ENCODE measurements around the gene WNT3. TPM values are rescaled to one million over a fixed set of nuclear protein-coding genes. Genes with fewer than 3 reads are reported as not detected.
"Not testable (repeated sequence)": the region's sequence is repeated elsewhere in the genome, so short reads cannot be mapped to it uniquely, and the experiment has no call there.

The WNT3 gene
- total RNA-seq, 1 donor = 0.63 TPM

DNA sequence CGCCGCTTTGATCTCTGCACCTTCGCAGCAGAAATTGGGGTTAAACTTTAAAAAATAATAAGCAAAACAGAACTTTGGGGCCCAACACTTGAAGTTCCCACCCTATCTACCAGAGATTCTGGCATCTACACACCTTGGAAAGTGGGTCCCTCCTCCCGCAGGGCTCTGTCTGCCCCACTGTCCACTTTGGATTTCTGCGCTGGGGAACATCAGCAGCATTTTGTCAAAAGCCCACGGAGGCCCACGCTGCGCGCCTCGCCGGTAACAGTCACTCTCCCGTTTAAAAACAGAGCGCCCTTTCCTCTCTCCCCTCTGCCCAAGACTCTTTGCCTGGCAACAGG lies 32.2 kb upstream of the WNT3 start:
- no peak for DNase-seq (ENCODE audit: low read depth)
- TF ChIP-seq, protein P1, sequence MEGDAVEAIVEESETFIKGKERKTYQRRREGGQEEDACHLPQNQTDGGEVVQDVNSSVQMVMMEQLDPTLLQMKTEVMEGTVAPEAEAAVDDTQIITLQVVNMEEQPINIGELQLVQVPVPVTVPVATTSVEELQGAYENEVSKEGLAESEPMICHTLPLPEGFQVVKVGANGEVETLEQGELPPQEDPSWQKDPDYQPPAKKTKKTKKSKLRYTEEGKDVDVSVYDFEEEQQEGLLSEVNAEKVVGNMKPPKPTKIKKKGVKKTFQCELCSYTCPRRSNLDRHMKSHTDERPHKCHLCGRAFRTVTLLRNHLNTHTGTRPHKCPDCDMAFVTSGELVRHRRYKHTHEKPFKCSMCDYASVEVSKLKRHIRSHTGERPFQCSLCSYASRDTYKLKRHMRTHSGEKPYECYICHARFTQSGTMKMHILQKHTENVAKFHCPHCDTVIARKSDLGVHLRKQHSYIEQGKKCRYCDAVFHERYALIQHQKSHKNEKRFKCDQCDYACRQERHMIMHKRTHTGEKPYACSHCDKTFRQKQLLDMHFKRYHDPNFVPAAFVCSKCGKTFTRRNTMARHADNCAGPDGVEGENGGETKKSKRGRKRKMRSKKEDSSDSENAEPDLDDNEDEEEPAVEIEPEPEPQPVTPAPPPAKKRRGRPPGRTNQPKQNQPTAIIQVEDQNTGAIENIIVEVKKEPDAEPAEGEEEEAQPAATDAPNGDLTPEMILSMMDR (IDR thresholded peaks at IDR 0.05; ENCODE audit: insufficient read depth, low read length) = no peak
- H3K4me3 ChIP-seq (ENCODE audit: low read depth, low read length) = no peak overlapping the region

DNA sequence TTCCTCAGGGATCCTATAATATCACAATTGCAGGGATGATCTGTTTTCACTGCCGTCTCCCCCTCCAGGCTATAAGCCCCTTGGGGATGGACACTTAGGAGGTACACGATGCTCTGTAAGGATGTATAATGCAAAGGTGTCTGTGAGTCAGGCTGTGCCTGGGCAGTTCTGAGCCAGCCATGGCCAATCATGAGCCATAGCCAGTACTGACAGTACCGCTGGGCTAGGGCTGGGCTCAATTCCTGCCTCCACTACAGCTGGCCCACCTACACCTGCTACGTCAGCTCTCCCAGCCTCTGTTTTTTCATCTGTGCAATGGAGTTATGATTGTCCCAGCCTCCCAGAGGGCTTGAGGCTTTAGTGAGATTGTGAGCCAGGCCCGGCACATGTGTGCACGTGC lies 30.0 kb upstream of the WNT3 start:
- no peak for DNase-seq (ENCODE audit: low read depth)
- TF ChIP-seq, protein P1 (IDR thresholded peaks at IDR 0.05; ENCODE audit: insufficient read depth, low read length) = no peak
- H3K4me3 ChIP-seq (ENCODE audit: low read depth, low read length) = no peak overlapping the region

DNA sequence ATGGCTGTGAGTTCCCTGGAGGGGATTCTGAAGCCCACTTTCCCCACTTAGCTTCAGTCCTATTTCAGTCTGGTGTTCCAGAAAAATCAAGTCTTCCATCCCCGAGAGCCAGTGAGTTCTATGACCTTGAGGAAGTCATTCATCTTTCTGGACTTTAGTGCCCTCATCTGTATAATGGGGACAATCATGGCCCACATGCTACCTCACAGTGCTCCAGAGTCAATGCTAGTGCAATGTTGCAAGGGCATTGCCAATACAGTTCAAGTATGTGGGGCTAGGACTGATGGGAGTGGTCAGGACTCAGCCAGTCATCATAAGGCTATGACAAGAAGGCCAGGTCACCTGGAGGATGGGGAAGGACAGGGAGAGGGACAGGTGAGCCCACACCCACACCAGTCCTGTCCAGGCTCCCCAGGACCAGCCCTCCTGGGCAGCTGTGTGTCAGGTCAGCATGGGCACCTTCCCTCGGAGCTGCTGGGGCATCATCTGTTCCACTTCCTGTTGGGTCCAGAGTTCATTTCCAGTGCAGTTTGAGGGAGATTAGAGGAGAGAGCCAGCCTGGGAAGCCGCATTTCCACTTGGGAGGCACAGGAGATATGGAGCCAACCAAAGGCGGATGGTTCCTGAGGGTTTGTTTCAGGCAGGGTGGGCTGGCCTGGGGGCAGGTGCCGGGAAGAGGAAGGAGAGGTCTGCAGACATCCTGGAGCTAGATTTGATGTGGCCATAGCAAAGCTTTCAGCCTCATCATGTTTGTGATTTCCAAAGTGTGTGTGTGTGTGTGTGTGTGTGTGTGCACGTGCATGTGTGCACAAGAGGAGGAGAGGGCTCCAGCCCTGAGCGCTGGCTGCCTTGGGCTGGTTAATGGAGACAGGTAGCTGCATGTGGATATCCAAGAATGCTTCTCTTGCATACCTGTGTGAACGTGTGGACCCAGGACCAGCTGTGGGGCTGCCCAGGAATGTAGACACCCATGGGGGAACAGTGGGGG lies 29.0 kb upstream of the WNT3 start:
- no peak overlapping the region for H3K4me3 ChIP-seq (ENCODE audit: low read depth, low read length)
- TF ChIP-seq, protein P1 (IDR thresholded peaks at IDR 0.05; ENCODE audit: insufficient read depth, low read length) = no peak
- DNase-seq (ENCODE audit: low read depth) = no peak

DNA sequence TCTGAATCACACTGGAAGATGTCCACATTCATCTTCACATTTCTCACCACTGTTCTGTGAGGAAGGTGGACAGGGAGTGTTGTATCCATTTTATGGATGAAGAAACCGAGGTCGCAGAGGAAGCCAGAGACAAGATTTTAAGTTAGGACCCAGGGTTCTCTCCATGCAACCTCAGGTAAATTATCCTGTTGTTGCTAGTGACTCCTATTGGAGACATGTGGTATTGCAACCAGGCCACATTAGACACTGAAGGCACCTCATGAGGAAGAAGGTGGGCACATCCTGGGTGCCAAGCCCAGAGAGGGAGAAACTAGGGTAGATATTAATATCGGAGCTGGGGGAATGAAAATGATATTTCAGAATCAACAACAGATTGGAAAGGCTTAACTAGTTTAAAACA lies 24.3 kb upstream of the WNT3 start:
- DNase-seq (ENCODE audit: low read depth) = no peak
- TF ChIP-seq, protein P1 (IDR thresholded peaks at IDR 0.05; ENCODE audit: insufficient read depth, low read length) = peak; percentile 68
- H3K4me3 ChIP-seq (ENCODE audit: low read depth, low read length) = no peak overlapping the region

DNA sequence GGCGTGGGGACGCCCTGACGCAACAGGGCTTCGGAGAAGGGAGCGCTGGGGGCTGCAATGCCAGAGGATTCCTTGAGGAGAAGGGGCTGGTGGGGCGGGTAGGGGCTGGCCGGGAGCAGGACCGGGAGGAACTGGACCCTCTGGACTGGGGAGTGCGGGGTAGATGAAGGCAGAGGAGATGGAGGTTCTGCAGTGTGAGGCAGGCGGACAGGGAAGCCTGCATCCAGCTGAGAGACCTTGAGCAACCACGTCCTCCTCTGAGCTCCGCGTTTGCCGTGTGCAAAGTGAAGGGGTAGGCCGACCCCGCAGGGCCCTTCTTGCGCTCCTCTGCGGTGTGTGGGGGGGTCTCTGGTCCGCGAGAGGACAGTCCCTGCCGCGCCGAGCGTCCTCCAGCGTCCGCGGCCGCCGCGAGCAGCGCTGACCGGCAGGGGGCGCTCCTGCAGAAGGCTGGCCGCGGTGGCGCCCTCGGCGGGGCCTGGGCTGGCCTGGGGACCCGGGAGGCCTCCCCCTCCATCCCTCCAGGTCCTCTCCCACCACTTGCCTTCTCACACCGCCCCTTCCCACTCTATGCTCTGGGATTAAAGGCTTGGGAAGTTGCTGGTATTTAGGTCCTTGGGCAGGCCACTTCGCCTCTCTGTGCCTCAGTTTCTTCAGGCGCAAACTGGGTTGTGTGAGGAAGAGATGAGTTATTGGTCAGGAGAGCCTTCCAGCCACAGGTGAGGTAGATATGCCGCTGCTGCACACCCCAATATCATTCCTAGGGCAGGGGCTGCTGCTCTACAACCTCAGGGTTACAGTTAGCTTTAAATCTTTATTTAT lies 23.3 kb upstream of the WNT3 start:
- DNase-seq (ENCODE audit: low read depth) = no peak
- H3K4me3 ChIP-seq (ENCODE audit: low read depth, low read length) = peak overlapping the region; percentile 48

DNA sequence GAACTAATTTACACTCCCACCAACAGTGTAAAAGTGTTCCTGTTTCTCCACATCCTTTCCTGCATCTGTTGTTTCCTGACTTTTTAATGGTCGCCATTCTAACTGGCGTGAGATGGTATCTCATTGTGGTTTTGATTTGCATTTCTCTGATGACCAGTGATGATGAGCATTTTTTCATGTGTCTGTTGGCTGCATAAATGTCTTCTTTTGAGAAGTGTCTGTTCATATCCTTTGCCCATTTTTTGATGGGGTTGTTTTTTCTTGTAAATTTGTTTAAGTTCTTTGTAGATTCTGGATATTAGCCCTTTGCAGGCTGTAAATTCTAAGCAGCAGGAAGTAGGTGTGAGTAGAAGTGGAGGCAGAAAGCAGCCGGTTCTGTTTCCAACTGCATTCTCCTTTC lies 22.1 kb upstream of the WNT3 start:
- DNase-seq (ENCODE audit: low read depth); H3K4me3 ChIP-seq (ENCODE audit: low read depth, low read length): not testable (repeated sequence)

More for the DNA sequence above, 23.3 kb upstream of the WNT3 start:
- TF ChIP-seq, protein P1 (IDR thresholded peaks at IDR 0.05; ENCODE audit: insufficient read depth, low read length) = peak; percentile 47

DNA sequence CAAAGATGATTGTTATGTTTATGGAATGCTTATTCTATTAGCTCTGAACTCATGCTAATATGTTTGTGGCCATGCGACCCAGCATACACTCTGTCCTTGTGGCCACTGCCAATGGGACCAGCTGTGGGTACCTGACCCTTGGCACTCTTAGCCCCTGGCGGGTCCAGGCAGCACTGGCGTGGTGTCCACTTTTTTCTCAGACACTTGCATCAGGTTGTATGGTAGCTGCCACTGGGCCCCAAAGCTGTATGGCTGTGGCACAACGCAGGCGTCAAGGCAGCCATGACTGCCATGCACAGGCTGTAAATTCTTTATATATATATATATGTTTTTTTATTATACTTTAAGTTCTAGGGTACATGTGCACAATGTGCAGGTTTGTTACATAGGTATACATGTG lies 20.7 kb upstream of the WNT3 start:
- no peak for DNase-seq (ENCODE audit: low read depth)
- TF ChIP-seq, protein P1 (IDR thresholded peaks at IDR 0.05; ENCODE audit: insufficient read depth, low read length) = no peak
- H3K4me3 ChIP-seq (ENCODE audit: low read depth, low read length) = no peak overlapping the region
